Measurements from ENCODE around the gene ULK2.

GRCh38 chr17:19876529-19877161, 8.9 kb upstream of the ULK2 start:
- TF ChIP-seq, protein P1, sequence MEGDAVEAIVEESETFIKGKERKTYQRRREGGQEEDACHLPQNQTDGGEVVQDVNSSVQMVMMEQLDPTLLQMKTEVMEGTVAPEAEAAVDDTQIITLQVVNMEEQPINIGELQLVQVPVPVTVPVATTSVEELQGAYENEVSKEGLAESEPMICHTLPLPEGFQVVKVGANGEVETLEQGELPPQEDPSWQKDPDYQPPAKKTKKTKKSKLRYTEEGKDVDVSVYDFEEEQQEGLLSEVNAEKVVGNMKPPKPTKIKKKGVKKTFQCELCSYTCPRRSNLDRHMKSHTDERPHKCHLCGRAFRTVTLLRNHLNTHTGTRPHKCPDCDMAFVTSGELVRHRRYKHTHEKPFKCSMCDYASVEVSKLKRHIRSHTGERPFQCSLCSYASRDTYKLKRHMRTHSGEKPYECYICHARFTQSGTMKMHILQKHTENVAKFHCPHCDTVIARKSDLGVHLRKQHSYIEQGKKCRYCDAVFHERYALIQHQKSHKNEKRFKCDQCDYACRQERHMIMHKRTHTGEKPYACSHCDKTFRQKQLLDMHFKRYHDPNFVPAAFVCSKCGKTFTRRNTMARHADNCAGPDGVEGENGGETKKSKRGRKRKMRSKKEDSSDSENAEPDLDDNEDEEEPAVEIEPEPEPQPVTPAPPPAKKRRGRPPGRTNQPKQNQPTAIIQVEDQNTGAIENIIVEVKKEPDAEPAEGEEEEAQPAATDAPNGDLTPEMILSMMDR (IDR thresholded peaks at IDR 0.05) = no peak
- no peak for TF ChIP-seq POLR2A (IDR thresholded peaks at IDR 0.05)
- TF ChIP-seq POLR2AphosphoS5 (IDR thresholded peaks at IDR 0.05) = no peak
